H1 (cell line): Measurements from ENCODE around the gene HORMAD2. TPM values are rescaled to one million over a fixed set of nuclear protein-coding genes. Genes with fewer than 3 reads are reported as not detected.
"Not testable (repeated sequence)": the region's sequence is repeated elsewhere in the genome, so short reads cannot be mapped to it uniquely, and the experiment has no call there.

Source experiments
- CTCF ChIA-PET: fragments of 300-600 bp; sonication (Branson Sonifier 250); formaldehyde crosslinking; loops from one replicate; lab custom pipeline; 2021; ENCODE audit not compliant: partially characterized antibody; lab: Charles Lee
- POLR2A ChIA-PET: fragments of 300-600 bp; sonication (Branson Sonifier 250); formaldehyde crosslinking; loops from one replicate; lab custom pipeline; 2021; ENCODE audit warnings: inconsistent platforms; ENCODE audit not compliant: partially characterized antibody; lab: Charles Lee
- DNase-seq, 2 experiments: peaks; one replicate each; pipeline versions ENCODE4 v3.0.0 to v3.0.0-alpha.2; 2010 to 2022; ENCODE audit warnings: low spot score in 2 of 2, low read depth in 1 of 2, mixed read lengths in 1 of 2
- FAIRE-seq: peaks from 2 replicates; lab custom pipeline; 2011; peaks lifted over from hg19 to GRCh38; lab: Jason Lieb, UNC
- H2AFZ ChIP-seq: 2 replicates; pipeline ENCODE4 v1.8.1; 2012; ENCODE audit warnings: low read length, inconsistent platforms
- H2AK5ac ChIP-seq: 2 replicates; pipeline ENCODE4 v1.6.1; 2013; ENCODE audit warnings: low read depth, low read length
- H2BK120ac ChIP-seq: replicated peaks from 2 replicates; pipeline ENCODE3; 2013; ENCODE audit warnings: low read depth, low read length, inconsistent platforms
- H2BK12ac ChIP-seq: 2 replicates; pipeline ENCODE4 v1.6.1; 2013; ENCODE audit warnings: low read depth, low read length
- H2BK15ac ChIP-seq: 2 replicates; pipeline ENCODE4 v1.6.1; 2013; ENCODE audit warnings: low read length
- H2BK20ac ChIP-seq: 2 replicates; pipeline ENCODE4 v1.6.1; 2013; ENCODE audit warnings: low read length
- H2BK5ac ChIP-seq: 2 replicates; pipeline ENCODE4 v1.6.1; 2013; ENCODE audit warnings: low read depth, low read length
- H3K14ac ChIP-seq: 2 replicates; pipeline ENCODE4 v1.6.1; 2013; ENCODE audit warnings: inconsistent platforms; ENCODE audit not compliant: insufficient read length
- H3K18ac ChIP-seq: 2 replicates; pipeline ENCODE4 v1.6.1; 2013; ENCODE audit warnings: low read length; ENCODE audit errors: extremely low read depth
- H3K23ac ChIP-seq: 2 replicates; pipeline ENCODE4 v1.6.1; 2013; ENCODE audit warnings: inconsistent platforms; ENCODE audit not compliant: insufficient read length
- H3K23me2 ChIP-seq: 2 replicates; pipeline ENCODE4 v1.6.1; 2013; ENCODE audit warnings: low read depth, low read length
- H3K27ac ChIP-seq: 2 replicates; pipeline ENCODE4 v1.6.1; 2011; ENCODE audit warnings: low read depth, low read length, inconsistent platforms
- H3K27me3 ChIP-seq, 4 experiments: replicated peaks in 1 of 4; 1 replicate in 1 of 4; 2 replicates in 3 of 4; pipeline versions ENCODE4 v1.6.1 to v1.8.1; 2011 to 2013; ENCODE audit warnings: low read length in 3 of 4, mild to moderate bottlenecking in 3 of 4, inconsistent platforms in 2 of 4, mixed read lengths in 2 of 4, moderate library complexity in 1 of 4; ENCODE audit not compliant: control insufficient read depth in 3 of 4, insufficient read depth in 3 of 4; ENCODE audit errors: extremely low read depth in 1 of 4
- H3K36me3 ChIP-seq, 4 experiments: 2 replicates each; pipeline versions ENCODE4 v1.6.1 to v1.8.1; 2011 to 2013; ENCODE audit warnings: mild to moderate bottlenecking in 4 of 4, low read length in 3 of 4, moderate library complexity in 2 of 4, control low read depth in 1 of 4, inconsistent platforms in 1 of 4; ENCODE audit not compliant: insufficient read depth in 4 of 4, control insufficient read depth in 2 of 4
- H3K4ac ChIP-seq: replicated peaks from 2 replicates; pipeline ENCODE3; 2013; ENCODE audit warnings: low read length, low read depth, mixed read lengths, inconsistent platforms; ENCODE audit not compliant: insufficient read length
- H3K4me1 ChIP-seq, 4 experiments: replicated peaks in 1 of 4; 1 replicate in 1 of 4; 2 replicates in 3 of 4; pipeline versions ENCODE4 v1.6.1 to v1.8.1; 2011 to 2013; ENCODE audit warnings: low read length in 3 of 4, inconsistent platforms in 2 of 4, mixed read lengths in 1 of 4; ENCODE audit not compliant: insufficient read depth in 4 of 4, control insufficient read depth in 3 of 4
- H3K4me2 ChIP-seq, 2 experiments: 2 replicates each; pipeline versions ENCODE4 v1.6.1 to v1.8.1; 2011 to 2013; ENCODE audit warnings: low read depth in 2 of 2, low read length in 2 of 2, control low read depth in 1 of 2, inconsistent platforms in 1 of 2, mild to moderate bottlenecking in 1 of 2; ENCODE audit not compliant: insufficient read depth in 1 of 2
- H3K4me3 ChIP-seq, 4 experiments: fragments of 200-600, 300-600 bp in 1 of 4; sonication (generic), shearing (Covaris generic), sonication (Bioruptor Twin) in 1 of 4; 2 replicates each; pipeline versions ENCODE4 v1.5.1 to v1.8.1; 2011 to 2016; ENCODE audit warnings: low read length in 4 of 4, low read depth in 3 of 4, control low read depth in 2 of 4, inconsistent platforms in 2 of 4, mild to moderate bottlenecking in 2 of 4, mixed read lengths in 1 of 4, moderate library complexity in 1 of 4; ENCODE audit not compliant: insufficient read depth in 2 of 4; ENCODE audit errors: extremely low read depth in 1 of 4
- H3K56ac ChIP-seq: replicated peaks from 2 replicates; pipeline ENCODE3; 2013; ENCODE audit warnings: low read depth, mild to moderate bottlenecking, mixed read lengths, low read length, inconsistent platforms; ENCODE audit not compliant: insufficient read length
- H3K79me1 ChIP-seq: 2 replicates; pipeline ENCODE4 v1.6.1; 2013; ENCODE audit warnings: low read depth, low read length, control low read depth
- H3K79me2 ChIP-seq, 2 experiments: 2 replicates each; pipeline versions ENCODE4 v1.6.1 to v1.8.1; 2012 to 2013; ENCODE audit warnings: low read length in 2 of 2, mild to moderate bottlenecking in 2 of 2, inconsistent platforms in 1 of 2; ENCODE audit not compliant: insufficient read depth in 2 of 2, control insufficient read depth in 1 of 2
- H3K9ac ChIP-seq, 4 experiments: replicated peaks in 1 of 4; 1 replicate in 1 of 4; 2 replicates in 3 of 4; pipeline versions ENCODE4 v1.6.1 to v1.8.1; 2011 to 2013; ENCODE audit warnings: low read depth in 3 of 4, low read length in 3 of 4, control low read depth in 2 of 4, mild to moderate bottlenecking in 2 of 4, moderate library complexity in 2 of 4, inconsistent platforms in 1 of 4; ENCODE audit errors: extremely low read depth in 1 of 4
- H3K9me3 ChIP-seq, 2 experiments: 2 replicates each; pipeline versions ENCODE4 v1.6.1 to v1.8.1; 2012 to 2013; ENCODE audit warnings: mild to moderate bottlenecking in 2 of 2, moderate library complexity in 2 of 2, control low read depth in 1 of 2, inconsistent platforms in 1 of 2, low read depth in 1 of 2, low read length in 1 of 2, mixed read lengths in 1 of 2; ENCODE audit not compliant: insufficient read depth in 2 of 2
- H4K20me1 ChIP-seq, 2 experiments: replicated peaks in 1 of 2; 2 replicates each; pipeline versions ENCODE3 to v1.8.1; 2011 to 2013; ENCODE audit warnings: inconsistent platforms in 2 of 2, low read length in 2 of 2, mild to moderate bottlenecking in 1 of 2; ENCODE audit not compliant: insufficient read depth in 2 of 2, control insufficient read depth in 1 of 2
- H4K5ac ChIP-seq: 2 replicates; pipeline ENCODE4 v1.6.1; 2013; ENCODE audit warnings: low read length, low read depth, mixed read lengths, inconsistent platforms; ENCODE audit not compliant: insufficient read length
- H4K8ac ChIP-seq: 2 replicates; pipeline ENCODE4 v1.8.0; 2013; ENCODE audit warnings: mild to moderate bottlenecking, moderate library complexity, low read length, inconsistent platforms; ENCODE audit not compliant: insufficient read depth; ENCODE audit errors: extremely low read depth
- H4K91ac ChIP-seq: replicated peaks from 2 replicates; pipeline ENCODE3; 2013; ENCODE audit warnings: low read length, mixed read lengths, inconsistent platforms; ENCODE audit not compliant: insufficient read length
- WGBS, 2 experiments: shearing (Covaris generic) in 1 of 2; methylation state at CpG; one replicate each; pipeline versions ENCODE4 v1.1.6 to v1.1.7; 2013 to 2015; ENCODE audit warnings: low lambda C conversion rate in 2 of 2, mixed read lengths in 2 of 2, inconsistent platforms in 1 of 2, low coverage in 1 of 2, missing lambda C conversion rate in 1 of 2; ENCODE audit not compliant: insufficient replicate concordance in 2 of 2, insufficient coverage in 1 of 2, insufficient read length in 1 of 2; ENCODE audit errors: extremely low coverage in 1 of 2, missing lambda C conversion rate in 1 of 2; 5-methylcytosine and 5-hydroxymethylcytosine counted together
- polyA plus RNA-seq, 7 experiments: library from polyadenylated mRNA; depleted of rRNA in 3 of 7; stranded (reverse) in 5 of 7; unstranded in 2 of 7; fragments of >200 nt in 5 of 7; fragments of 200-250 nt in 2 of 7; gene quantifications; 1 replicate in 5 of 7; 2 replicates in 1 of 7; 4 replicates in 1 of 7; pipeline versions ENCODE4 v1.2.1 to v1.2.3, GENCODE V29; 2011 to 2013; ENCODE audit warnings: missing spikeins in 2 of 7, mixed read lengths in 2 of 7
- total RNA-seq: library from RNA; stranded (reverse); fragmentation: NEBNext Ultra II Directional; extraction: Animal tissue kit (Norgen Biotek cat#: 25700); gene quantifications from 2 replicates; pipeline ENCODE4 v1.2.1, GENCODE V29; 2021

HORMAD2 gene
- total and polyA plus RNA-seq, 2 of the 8 experiments (the other 6 are each of a cell fraction or from before 2014, with no cell fraction given): 0.03 TPM; not detected in 1

DNA sequence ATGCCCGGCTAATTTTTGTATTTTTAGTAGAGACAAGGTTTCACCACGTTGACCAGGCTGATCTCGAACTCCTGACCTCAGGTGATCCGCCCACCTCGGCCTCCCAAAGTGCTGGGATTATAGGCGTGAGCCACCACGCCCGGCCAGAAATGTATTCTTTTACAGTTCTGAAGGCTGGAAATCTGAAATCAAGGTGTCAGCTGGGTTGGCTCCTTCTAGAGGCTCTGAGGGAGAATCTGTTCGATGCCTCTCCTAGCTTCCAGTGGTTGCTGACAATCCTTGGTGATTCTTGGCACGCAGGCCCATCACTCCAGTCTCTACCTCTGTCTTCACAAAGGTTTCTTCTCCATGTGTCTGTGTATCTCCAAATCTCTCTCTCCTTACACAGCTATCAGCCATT, 120.6 kb downstream of the HORMAD2 start:
- H4K20me1 ChIP-seq, H3K36me3 ChIP-seq, H3K27ac ChIP-seq, H2AFZ ChIP-seq, H3K79me2 ChIP-seq, H2BK20ac ChIP-seq, H2BK120ac ChIP-seq, H3K9ac ChIP-seq, H3K23ac ChIP-seq, H2BK5ac ChIP-seq, H3K56ac ChIP-seq, H3K27me3 ChIP-seq, DNase-seq, H3K14ac ChIP-seq, H3K4ac ChIP-seq, H4K5ac ChIP-seq, H3K23me2 ChIP-seq, H3K9me3 ChIP-seq, H2BK12ac ChIP-seq, H4K91ac ChIP-seq, H2BK15ac ChIP-seq, H3K4me2 ChIP-seq, H3K18ac ChIP-seq, H4K8ac ChIP-seq, H3K4me3 ChIP-seq, POLR2A ChIA-PET, FAIRE-seq, H2AK5ac ChIP-seq, H3K79me1 ChIP-seq: not testable (repeated sequence)
- WGBS, 2 experiments: 85% methylated on average over 10 of the region's 10 CpGs; no CpG with 5 or more reads in 1 of the 2 experiments
- H3K4me1 ChIP-seq: peaks cover 5 to 11% (median 8%) of the 10 kb centered on the region in 4 experiments; a peak in 6 of 7 replicates
- CTCF ChIA-PET: interaction anchor here (0.5 to 2.0 kb wide), 2 partner anchors 23 to 80 kb away, joined by 3 to 4 read pairs; no protein-coding TSS in a partner anchor
